ENCODE measurements around the gene DPAGT1. TPM values are rescaled to one million over a fixed set of nuclear protein-coding genes. Genes with fewer than 3 reads are reported as not detected.

Gene DPAGT1
- total RNA-seq, 4 donors from 2014 or later = 18.9 to 46.9 (median 27.5) TPM

- DNase-seq (ENCODE audit: low spot score in 2 of 2) = no peak
- TF ChIP-seq POLR2A (IDR thresholded peaks at IDR 0.05) = no peak
- TF ChIP-seq, protein P1, sequence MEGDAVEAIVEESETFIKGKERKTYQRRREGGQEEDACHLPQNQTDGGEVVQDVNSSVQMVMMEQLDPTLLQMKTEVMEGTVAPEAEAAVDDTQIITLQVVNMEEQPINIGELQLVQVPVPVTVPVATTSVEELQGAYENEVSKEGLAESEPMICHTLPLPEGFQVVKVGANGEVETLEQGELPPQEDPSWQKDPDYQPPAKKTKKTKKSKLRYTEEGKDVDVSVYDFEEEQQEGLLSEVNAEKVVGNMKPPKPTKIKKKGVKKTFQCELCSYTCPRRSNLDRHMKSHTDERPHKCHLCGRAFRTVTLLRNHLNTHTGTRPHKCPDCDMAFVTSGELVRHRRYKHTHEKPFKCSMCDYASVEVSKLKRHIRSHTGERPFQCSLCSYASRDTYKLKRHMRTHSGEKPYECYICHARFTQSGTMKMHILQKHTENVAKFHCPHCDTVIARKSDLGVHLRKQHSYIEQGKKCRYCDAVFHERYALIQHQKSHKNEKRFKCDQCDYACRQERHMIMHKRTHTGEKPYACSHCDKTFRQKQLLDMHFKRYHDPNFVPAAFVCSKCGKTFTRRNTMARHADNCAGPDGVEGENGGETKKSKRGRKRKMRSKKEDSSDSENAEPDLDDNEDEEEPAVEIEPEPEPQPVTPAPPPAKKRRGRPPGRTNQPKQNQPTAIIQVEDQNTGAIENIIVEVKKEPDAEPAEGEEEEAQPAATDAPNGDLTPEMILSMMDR (IDR thresholded peaks at IDR 0.05) = no peak
- WGBS, 2 donors = 91 to 95% methylated on average over 9 to 10 of the region's 10 CpGs
- intact Hi-C loops (cut with DNase I; ENCODE audit: low total_unique reads) = no loop called here
- no peak overlapping the region for H3K4me3 ChIP-seq (ENCODE audit: low read depth, poor library complexity, severe bottlenecking)
Observed at GRCh38 chr11:119054418-119054817, 47.2 kb downstream of the DPAGT1 start.

GRCh38 chr11:119052163-119052814, 49.4 kb downstream of the DPAGT1 start:
- DNase-seq (ENCODE audit: low spot score in 2 of 2) = no peak
- intact Hi-C loops (cut with DNase I; ENCODE audit: low total_unique reads) = no loop called here
- TF ChIP-seq, protein P1 (IDR thresholded peaks at IDR 0.05) = no peak
- TF ChIP-seq POLR2A (IDR thresholded peaks at IDR 0.05) = no peak
- 85 to 92% methylated on average over 23 of the region's 23 CpGs for WGBS, 2 donors
- H3K4me3 ChIP-seq (ENCODE audit: low read depth, poor library complexity, severe bottlenecking) = no peak overlapping the region

GRCh38 chr11:119051440-119052162, 50.1 kb downstream of the DPAGT1 start:
- WGBS, 2 donors = 74 to 77% methylated on average over 17 of the region's 17 CpGs
- intact Hi-C loops (cut with DNase I; ENCODE audit: low total_unique reads) = no loop called here
- no peak overlapping the region for H3K4me3 ChIP-seq (ENCODE audit: low read depth, poor library complexity, severe bottlenecking)
- no peak for DNase-seq (ENCODE audit: low spot score in 2 of 2)
- no peak for TF ChIP-seq POLR2A (IDR thresholded peaks at IDR 0.05)
- TF ChIP-seq, protein P1 (IDR thresholded peaks at IDR 0.05) = no peak

DNA sequence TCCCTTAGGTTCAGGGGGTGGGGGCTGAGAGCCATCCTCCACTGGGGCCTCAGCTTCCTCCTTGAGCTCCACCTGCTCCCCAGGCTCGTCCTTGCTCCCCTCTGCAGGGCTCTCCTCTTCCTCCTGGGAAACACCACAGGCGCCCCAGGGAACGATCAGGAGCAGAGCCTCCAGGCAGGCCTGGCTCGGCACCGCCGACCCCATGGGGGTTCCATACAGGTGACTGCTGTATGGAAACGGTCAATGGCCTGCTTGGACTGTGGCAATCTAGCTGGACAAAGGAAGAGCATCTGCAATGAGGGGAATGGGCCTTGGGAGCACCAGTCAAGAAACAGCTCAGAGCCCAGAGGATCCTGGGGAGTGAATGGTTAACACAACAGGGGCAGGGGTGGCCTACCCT, 52.6 kb downstream of the DPAGT1 start:
- TF ChIP-seq, protein P1 (IDR thresholded peaks at IDR 0.05) = no peak
- TF ChIP-seq POLR2A (IDR thresholded peaks at IDR 0.05) = no peak
- WGBS, 2 donors = 91 to 97% methylated on average over 7 of the region's 7 CpGs
- no peak for DNase-seq (ENCODE audit: low spot score in 2 of 2)
- no peak overlapping the region for H3K4me3 ChIP-seq (ENCODE audit: low read depth, poor library complexity, severe bottlenecking)
- intact Hi-C loops (cut with DNase I; ENCODE audit: low total_unique reads) = loop anchor here (10.0 kb wide), 1 partner anchor 146 kb away; no protein-coding TSS in a partner anchor

DNA sequence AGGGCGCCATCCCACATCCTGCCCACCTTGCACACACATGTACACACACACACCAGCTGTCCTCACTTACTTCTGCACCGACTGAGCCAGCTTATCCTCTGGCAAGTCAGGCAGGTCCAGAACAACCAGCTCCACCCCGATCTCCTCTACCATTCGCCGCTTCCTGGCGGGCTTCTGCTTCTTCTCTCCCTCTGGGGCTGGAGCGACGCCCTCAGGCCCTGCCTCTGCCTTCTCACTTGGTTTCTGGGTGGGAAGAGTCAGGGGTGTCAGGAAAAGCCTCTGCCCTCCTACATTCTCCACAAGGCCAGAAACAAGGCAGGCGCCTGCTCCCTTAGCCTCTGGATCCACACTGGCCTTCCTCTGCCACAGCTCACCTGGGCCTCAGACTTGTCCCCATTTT, 53.0 kb downstream of the DPAGT1 start:
- intact Hi-C loops (cut with DNase I; ENCODE audit: low total_unique reads) = loop anchor here (10.0 kb wide), 1 partner anchor 146 kb away; no protein-coding TSS in a partner anchor
- TF ChIP-seq, protein P1 (IDR thresholded peaks at IDR 0.05) = no peak
- no peak for TF ChIP-seq POLR2A (IDR thresholded peaks at IDR 0.05)
- DNase-seq (ENCODE audit: low spot score in 2 of 2) = no peak
- H3K4me3 ChIP-seq (ENCODE audit: low read depth, poor library complexity, severe bottlenecking) = no peak overlapping the region
- WGBS, 2 donors = 86 to 88% methylated on average over 9 of the region's 9 CpGs
